Dermis microvascular lymphatic vessel endothelial cell (primary cell): ENCODE data around the gene ZNF19. TPM values are rescaled to one million over a fixed set of nuclear protein-coding genes. Genes with fewer than 3 reads are reported as not detected.

Experiments used
- DNase-seq, 2 donors: peaks; one replicate each; pipeline versions ENCODE4 v3.0.0 to v3.0.0-alpha.2; 2010; ENCODE audit warnings: low read depth in 2 of 2
- total RNA-seq: library from RNA; depleted of rRNA; stranded (reverse); fragments of >200 nt; gene quantifications from 2 replicates; pipeline ENCODE4 v1.2.1, GENCODE V29; 2014

The ZNF19 gene
- total RNA-seq, 1 donor from 2014 or later: 1.3 TPM

DNA sequence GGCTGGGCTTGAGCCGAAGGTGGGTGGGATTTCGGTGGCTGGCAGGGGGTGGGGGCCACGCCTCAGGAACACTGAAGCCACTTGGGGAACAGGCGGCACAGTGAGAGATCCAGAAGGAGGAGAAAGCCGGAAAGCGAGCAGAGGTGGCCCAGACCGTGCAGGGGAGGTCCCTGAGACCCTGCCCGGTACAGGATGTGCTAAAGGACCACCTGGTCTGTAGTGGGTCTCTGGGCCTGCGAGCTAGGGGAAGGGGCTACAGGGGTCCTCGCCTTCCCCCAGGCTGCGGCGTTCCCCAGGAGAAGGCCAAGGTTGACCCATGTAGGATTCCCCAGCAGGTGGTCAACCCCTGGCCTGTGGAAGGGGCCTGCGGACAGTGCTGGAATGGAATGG lies 47.1 kb downstream of the ZNF19 start, which contains the start of gene TLE7:
TSS of gene TLE7 (minus strand) at position 4 of the 390 bp plus-strand sequence. CDS start 8,730 bp downstream, outside the sequence.
- no peak for DNase-seq

DNA sequence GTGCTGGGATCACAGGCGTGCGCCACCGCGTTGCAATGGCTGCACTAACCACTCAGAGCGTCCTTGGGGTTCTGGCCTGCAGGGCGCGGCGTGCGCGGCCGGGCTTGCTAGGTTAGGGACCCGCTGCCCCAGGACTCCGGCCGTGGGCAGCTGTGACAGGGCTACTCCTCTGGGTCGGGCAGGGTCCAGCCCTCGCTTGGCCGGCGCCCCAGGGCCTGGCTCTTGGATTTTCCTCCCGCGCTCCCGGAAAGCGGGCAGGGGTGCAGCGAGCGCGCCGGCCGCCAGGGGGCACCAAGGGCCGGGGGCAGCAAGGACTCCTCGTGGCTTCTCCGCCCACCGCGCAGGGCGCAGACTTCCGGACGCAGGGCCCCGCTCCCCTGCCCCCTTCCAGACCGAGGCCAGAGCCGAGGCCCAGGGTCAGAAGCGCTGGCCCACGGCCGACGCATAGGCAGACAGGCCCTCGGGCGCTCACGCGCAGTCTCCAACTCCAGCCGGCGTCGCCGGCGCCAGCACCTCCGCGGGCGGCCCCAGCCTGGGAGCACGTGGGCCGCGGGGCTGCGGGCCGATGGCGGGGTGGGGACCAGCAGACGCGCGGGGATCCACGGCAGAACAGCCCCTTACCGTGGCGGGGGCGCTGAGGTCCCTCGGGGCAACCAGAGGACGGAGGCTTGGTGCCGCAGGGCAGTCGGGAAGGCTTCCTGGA lies 47.6 kb downstream of the ZNF19 start:
- DNase-seq: no peak

DNA sequence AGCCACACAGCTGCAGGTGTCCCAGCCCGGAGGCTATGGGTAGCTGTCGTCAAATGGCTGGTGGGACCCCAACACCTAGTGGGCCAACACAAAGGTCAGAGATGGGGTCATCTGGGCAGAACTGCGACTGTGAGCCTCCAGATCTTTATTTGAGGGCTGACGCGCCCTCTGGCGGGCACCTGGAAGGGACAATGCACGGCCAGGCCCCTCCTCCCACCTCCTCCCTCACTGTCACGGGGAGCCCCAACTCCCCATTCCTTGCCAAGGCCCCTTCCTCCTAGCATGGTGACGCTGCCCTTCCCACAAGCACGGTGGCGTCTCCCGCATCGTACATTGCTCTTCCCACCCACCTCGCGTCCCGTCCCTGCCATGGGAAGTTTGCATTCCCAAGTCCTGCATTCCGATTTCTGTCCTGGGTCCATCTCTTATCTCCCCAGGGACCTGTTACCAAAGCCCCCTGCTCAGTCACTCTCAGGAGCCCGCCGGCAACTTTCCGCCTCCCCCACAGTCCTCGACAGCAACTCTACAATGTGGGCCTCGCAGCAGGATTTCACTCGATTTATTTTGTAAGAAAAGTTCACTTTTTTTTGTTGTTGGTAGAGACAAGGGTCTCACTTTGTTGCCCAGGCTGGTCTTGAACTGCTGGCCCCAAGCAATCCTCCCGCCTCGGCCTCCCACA lies 48.3 kb downstream of the ZNF19 start:
- no peak for DNase-seq

DNA sequence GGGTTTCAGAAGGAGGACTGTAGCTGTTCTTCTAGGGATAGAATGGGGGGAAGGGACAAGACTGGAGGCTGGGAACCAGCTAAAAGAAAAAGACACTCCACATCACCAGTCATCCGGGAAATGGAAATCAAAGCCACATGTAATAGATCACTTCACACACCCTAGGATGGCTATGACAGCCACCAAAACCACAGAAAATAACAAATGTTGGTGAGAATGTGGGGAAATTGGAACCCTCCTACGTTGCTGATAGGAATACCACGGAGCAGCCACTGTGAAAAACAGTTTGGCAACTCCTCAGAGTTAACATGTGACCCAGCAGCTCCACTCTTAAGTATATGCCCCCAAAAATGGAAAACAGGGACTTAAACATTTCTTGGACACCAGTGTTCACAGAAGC lies 49.6 kb downstream of the ZNF19 start:
- no peak for DNase-seq

DNA sequence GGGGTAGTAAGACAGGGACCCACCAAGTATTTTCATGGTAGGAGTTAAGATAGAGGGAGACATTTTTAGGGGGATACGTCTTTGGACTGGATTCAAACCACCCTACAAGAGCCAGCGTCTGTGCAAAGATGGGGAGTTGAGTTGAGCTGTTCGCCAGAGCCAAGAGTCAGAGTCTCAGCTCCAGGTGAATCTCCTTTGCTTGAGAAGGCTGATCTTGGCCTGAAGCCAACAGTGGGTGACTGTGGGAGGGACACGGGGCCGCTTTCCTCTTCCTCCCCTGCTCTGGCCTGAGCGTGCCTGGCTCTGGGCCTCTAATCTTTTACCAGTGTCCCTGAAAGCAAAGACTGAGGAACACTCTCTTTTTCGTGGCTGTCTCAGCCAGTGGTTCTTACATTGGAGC lies 52.7 kb downstream of the ZNF19 start:
- DNase-seq: no peak

DNA sequence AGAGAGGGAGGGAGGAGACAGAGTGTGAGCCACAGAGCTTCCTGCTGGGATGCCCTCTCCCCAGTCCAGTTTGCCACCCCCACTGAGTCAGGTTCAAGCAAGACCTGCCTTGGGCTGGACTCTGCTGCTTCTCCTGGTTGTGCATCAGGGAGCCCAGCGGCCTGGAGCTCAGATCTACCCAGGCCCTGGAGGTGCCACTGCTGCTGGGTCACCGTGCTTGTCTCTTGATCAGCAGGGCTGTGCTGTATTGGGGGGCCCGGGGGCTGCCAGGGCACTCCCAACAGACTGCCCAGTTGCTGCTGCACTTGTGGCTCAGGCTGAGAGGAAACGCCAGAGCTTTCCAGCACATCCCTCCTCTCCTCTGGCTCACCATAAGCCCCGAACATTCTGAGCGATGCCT lies 56.2 kb downstream of the ZNF19 start:
- DNase-seq: no peak

DNA sequence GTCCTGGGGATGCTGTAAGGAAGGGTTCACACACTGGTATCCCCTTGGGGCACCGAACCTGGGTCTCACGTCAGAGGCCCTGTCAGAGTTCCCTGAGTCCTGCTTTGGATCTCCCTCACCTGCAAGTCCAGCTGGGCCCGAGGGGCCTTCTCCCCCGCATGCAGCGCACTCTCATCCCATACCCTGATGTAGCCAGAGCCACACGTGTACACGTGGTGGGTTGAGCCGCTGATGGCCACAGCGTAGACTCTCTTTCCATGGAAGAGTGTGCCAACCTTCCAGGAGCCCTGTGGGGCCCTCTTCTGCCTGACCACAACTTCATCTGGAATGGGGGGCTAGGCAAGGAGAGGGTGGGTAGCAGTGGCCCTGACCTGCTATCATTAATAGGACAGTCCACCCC lies 57.1 kb downstream of the ZNF19 start:
- DNase-seq: no peak

DNA sequence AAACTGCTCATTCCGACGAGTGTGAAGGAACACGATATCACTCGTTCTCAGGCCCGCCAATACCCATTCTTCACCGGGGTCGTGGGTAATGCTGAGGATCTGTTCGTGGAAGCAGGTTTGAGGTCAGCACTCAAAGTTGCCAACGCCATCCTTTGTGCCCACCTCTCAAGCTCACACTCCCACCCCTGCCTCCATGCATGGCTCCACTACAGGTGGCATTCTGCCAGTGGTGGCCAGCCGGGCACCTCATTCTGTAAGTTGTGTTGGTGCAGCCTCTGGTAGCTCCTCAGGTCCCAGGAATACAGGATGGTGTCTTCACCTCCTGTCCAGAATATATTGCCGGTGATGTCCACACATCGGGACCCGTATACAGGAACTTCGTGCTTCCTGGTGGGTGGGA lies 57.9 kb downstream of the ZNF19 start:
- DNase-seq: no peak

DNA sequence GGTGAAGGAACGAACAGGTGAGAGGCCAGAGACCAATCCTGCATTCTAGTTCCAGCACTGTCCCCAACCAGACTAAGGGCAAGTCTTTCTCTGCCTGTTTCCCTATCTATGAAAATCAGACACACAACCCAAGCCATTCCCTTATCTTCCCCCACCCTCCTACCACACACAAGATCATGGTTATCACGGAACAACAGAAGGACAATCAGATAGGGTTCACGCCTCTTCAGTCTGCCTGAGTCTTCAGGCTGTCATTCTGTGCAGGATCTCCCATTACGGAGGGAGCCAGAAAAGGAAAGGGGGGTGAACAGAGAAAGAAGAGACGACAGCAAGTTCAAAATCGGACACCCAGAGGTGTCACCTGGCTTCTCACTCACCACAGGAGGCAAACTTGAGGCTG lies 58.4 kb downstream of the ZNF19 start:
- no peak for DNase-seq

DNA sequence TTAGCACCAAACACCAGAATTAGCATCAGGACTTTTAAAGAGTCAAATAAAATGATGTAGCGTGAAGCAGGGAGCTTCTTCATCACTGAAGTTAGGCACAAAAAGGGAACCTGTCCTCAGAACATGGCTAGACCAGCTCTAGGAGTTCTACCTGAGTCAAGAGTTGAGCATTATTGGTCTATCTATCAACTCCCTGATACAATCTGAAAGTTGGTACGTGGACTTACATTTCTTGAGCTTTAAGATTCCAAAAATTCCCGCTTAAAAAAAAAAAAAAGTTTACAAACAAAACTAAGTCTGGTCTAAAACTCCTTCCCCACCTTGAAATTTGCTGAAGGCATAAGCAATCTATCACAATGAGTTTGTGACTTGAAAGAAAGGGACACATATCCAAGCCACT lies 59.5 kb downstream of the ZNF19 start:
- no peak for DNase-seq

DNA sequence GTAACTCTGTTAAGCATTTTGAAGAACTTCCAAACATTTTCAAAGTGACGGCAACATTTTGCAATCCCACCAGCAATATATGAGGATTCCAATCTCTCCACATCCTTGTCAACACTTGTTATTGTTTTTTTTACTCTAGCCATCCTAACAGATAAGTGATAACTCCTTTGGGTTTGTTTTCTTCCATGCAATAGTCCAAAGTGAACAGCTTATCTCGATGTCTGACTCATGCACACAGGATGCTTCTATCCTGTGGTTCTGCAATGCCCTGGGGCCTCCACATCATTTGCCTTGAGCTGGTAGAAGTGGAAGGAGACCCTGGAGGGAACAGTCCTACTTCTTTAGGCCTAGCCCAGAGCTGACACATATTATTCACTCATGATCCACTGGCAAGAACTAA lies 60.2 kb downstream of the ZNF19 start:
- no peak for DNase-seq

DNA sequence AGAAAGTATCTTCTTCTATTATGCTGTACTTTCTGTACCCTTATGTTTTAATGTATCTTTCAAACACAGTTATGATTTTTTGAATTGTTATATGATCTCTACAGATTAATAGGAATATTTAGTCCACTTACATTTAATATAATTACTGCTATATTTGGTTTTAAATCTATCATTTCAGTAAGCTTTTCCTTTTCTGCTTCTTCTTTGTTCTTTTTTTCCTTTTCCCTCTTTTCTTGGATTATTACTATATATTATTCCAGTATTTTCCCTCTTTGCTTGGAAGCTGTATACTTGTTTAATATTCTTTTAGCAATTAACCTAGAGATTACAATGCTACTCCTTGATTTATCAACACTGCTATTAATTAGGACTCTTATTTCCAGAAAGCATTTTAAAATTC lies 60.7 kb downstream of the ZNF19 start:
- no peak for DNase-seq

DNA sequence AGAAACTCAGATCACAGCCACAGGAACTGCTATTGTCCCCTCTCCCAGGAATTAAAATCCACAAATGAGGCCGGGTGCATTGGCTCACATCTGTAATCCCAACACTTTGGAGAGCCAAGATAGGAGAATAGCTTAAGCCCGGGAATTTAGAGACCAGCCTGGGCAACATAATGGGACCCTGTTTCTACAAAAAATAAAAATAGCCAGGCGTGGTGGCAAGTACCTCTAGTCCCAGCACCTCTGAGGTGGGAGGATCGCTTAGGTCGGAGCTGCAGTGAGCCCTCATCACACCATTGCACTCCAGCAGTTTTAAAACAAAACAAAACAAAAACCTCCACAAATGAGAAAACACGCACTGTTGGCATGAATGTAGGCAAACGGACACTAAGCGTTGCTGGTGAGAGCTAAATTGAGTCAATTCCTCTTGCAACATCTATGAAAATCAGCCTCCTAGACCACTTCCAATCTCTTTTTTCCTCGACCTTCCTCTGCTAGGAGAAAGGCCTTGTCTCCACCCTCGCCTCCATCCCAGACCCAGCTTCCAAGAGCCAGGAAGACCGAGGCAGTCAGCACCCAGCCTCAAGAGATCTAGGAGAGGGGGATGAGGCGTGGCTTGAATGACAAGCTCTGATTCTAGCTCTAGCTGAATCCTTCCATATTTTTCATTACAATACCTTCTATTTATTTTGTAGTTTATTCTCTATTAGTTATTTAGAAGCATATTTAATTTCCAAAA lies 62.1 kb downstream of the ZNF19 start:
- no peak for DNase-seq

DNA sequence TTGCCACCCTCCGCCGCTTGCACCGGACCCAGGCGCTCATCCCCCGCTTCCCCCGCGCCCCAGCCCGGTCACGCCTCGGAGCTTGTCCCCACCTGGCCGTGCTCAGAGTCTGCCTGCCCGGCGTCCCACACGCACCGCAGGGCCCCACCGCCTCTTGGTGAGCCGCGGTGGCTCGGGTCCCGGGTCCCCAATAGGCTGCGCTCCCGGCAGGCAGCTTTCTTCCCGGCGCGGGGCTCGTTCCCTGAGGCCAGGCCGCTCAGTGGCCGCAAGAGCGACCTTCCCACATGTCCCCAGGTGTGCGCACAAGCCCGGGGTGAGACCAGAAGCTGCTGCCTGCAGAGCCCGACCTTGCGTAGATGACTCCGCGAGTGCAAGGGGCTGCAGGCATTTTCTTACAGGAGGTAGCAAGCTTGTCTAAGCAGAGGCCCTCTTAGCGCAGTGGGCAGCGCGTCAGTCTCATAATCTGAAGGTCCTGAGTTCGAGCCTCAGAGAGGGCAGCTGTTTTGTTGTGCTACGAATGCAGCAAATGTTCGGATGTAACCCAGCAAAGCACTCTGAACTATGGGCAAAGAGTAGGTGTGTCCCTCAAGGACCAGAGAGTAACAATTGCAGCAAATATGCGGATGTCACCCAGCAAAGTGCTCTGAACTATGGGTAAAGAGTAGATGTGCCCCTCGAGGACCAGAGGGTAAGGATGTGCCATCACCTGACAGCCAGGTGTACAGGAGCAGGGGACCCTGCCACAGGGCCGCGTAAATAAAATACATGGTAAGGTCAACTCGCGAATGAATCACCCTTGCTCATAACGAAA lies 62.9 kb downstream of the ZNF19 start:
- peak in 1 of 2 donors; percentile 45 for DNase-seq

DNA sequence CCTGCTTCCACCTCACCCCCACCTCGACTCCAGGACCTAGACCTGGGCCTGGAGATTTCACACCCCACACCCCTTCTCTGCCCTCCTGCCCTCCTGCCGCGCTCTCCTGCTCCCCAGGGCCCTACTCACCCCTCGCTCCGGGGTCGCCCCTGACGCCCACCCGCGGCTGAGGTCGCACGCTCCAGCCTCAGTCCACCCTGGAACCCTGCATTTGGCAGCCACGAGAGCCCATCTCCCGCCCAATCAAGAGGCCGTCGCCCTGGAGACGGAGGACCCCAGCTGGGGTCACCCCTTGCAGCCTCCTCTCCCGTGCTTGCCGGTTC lies 63.4 kb downstream of the ZNF19 start:
- no peak for DNase-seq

DNA sequence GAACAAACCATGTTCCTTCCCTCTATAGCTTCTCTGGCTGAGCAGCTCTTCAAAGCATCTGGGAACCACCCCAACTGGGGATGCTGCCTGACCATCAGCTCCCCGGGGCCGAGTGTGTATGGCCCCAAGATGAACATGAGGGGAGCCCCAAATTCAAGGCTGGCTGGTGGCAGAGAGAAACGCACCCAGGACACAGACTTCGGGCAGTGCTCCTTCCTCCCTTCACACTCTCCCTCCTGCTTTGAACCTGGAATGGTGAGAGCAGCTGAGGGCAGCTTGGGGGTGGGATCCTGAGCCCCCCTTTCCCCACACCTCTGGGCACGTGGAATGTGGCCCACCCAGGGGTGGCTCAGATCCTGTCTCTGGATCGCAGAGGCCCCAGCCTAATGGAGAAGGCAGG lies 64.5 kb downstream of the ZNF19 start:
- no peak for DNase-seq

DNA sequence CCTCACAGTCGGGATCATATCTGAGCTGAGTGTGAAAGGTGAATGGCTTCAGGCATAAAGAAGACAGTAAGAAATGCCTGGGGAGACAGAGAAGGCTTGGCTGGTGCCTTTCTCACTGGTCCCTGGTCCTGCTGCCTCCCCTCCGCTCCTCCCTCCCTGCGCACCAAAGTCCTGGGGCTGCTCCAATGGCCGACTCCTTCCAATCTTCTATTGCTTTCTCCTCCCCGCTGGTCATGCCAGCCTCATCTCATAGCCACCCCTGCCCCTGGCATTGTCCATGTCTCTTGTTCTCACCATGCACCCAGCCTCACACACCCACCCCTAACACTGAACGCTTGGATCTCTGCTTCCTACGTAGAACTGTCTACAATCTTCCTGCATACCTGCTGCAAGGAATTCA lies 65.3 kb downstream of the ZNF19 start:
- no peak for DNase-seq

Other genes with a start within 250 kb of the ZNF19 start
- gene CMTR2, start 199.9 kb downstream of the ZNF19 start, total RNA-seq: 29.1 and 29.3 TPM in 2 replicates
- gene CALB2, start 130.6 kb downstream of the ZNF19 start, total RNA-seq: not detected in 2 replicates
- not detected in 2 replicates for gene TLE7, start 47.3 kb downstream of the ZNF19 start, total RNA-seq
- 2.4 and 3.8 TPM in 2 replicates for gene ZNF23, start 27.1 kb downstream of the ZNF19 start, total RNA-seq
- not detected in 2 replicates for gene CHST4, start 37.1 kb upstream of the ZNF19 start, total RNA-seq
- not detected in 2 replicates for gene TAT, start 87.8 kb upstream of the ZNF19 start, total RNA-seq
- gene MARVELD3, start 136.9 kb upstream of the ZNF19 start, total RNA-seq: 0.39 and 0.51 TPM in 2 replicates
- gene PHLPP2, start 235.4 kb upstream of the ZNF19 start, total RNA-seq: 4.5 and 6.3 TPM in 2 replicates